ENCODE measurements around the gene OCLN. TPM values are rescaled to one million over a fixed set of nuclear protein-coding genes. Genes with fewer than 3 reads are reported as not detected.
"Not testable (repeated sequence)": the region's sequence is repeated elsewhere in the genome, so short reads cannot be mapped to it uniquely, and the experiment has no call there.

OCLN gene, protein sequence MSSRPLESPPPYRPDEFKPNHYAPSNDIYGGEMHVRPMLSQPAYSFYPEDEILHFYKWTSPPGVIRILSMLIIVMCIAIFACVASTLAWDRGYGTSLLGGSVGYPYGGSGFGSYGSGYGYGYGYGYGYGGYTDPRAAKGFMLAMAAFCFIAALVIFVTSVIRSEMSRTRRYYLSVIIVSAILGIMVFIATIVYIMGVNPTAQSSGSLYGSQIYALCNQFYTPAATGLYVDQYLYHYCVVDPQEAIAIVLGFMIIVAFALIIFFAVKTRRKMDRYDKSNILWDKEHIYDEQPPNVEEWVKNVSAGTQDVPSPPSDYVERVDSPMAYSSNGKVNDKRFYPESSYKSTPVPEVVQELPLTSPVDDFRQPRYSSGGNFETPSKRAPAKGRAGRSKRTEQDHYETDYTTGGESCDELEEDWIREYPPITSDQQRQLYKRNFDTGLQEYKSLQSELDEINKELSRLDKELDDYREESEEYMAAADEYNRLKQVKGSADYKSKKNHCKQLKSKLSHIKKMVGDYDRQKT
- 4.6 TPM for polyA plus RNA-seq (2012; ENCODE audit: low read depth, missing spikeins)

- peak; percentile 74 for DNase-seq (ENCODE audit: insufficient read length, low spot score)
- TF ChIP-seq POLR2AphosphoS5 (IDR thresholded peaks at IDR 0.05; ENCODE audit: low read depth, low read length) = no peak
- no peak for TF ChIP-seq POU2F2 (IDR thresholded peaks at IDR 0.05; ENCODE audit: low read depth, low read length)
- TF ChIP-seq TAF1 (IDR thresholded peaks at IDR 0.05; ENCODE audit: low read depth, low read length) = no peak
- FAIRE-seq = peak; percentile 88
Measured at GRCh38 chr5:69492391-69492922, at the start of gene OCLN. Gene OCLN (plus strand): TSS chr5:69492790. CDS start chr5:69504245, 11,455 bp downstream.

GRCh38 chr5:69444127-69444754 is 48.3 kb upstream of the OCLN start:
- DNase-seq (ENCODE audit: insufficient read length, low spot score) (no peak), FAIRE-seq (no peak)
- TF ChIP-seq POLR2A (IDR thresholded peaks at IDR 0.05; ENCODE audit: low read depth, low read length) (no peak), POLR2AphosphoS5 (IDR thresholded peaks at IDR 0.05; ENCODE audit: low read depth, low read length) (no peak), TAF1 (IDR thresholded peaks at IDR 0.05; ENCODE audit: low read depth, low read length) (no peak), PAX5 (IDR thresholded peaks at IDR 0.05; ENCODE audit: insufficient read depth, low read length, severe bottlenecking) (no peak), POU2F2 (IDR thresholded peaks at IDR 0.05; ENCODE audit: low read depth, low read length) (no peak), SPI1 (IDR thresholded peaks at IDR 0.05; ENCODE audit: low read depth, low read length) (no peak)

GRCh38 chr5:69449511-69449910 is 43.1 kb upstream of the OCLN start:
- TF ChIP-seq POLR2AphosphoS5 (IDR thresholded peaks at IDR 0.05; ENCODE audit: low read depth, low read length) (no peak), POLR2A (IDR thresholded peaks at IDR 0.05; ENCODE audit: low read depth, low read length) (no peak), TAF1 (IDR thresholded peaks at IDR 0.05; ENCODE audit: low read depth, low read length) (no peak), SPI1 (IDR thresholded peaks at IDR 0.05; ENCODE audit: low read depth, low read length) (no peak), PAX5 (IDR thresholded peaks at IDR 0.05; ENCODE audit: insufficient read depth, low read length, severe bottlenecking) (no peak), POU2F2 (IDR thresholded peaks at IDR 0.05; ENCODE audit: low read depth, low read length) (no peak)
- DNase-seq (ENCODE audit: insufficient read length, low spot score) = no peak
- FAIRE-seq = no peak

DNA sequence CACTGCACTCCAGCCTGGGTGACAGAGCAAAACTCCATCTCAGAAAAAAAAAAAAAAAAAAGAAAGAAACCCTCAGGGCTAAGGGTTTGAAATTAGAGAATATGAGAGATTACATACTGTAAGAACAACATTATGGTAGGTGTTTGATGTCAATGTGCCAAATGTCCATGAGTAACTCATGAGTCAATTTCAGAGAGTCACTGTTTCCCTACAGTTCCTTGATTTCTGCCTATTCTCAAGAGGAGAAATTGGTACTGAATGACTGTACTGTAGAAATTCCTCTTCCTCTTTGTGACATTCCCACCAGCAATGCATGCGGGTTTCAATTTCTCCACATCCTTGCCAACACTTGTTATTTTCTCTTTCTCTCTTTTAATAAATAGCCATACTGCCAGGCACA is 42.5 kb upstream of the OCLN start:
- TF ChIP-seq TAF1 (IDR thresholded peaks at IDR 0.05; ENCODE audit: low read depth, low read length) = no peak
- TF ChIP-seq SPI1 (IDR thresholded peaks at IDR 0.05; ENCODE audit: low read depth, low read length) = no peak
- no peak for TF ChIP-seq PAX5 (IDR thresholded peaks at IDR 0.05; ENCODE audit: insufficient read depth, low read length, severe bottlenecking)
- no peak for TF ChIP-seq POLR2A (IDR thresholded peaks at IDR 0.05; ENCODE audit: low read depth, low read length)
- no peak for TF ChIP-seq POLR2AphosphoS5 (IDR thresholded peaks at IDR 0.05; ENCODE audit: low read depth, low read length)
- TF ChIP-seq POU2F2 (IDR thresholded peaks at IDR 0.05; ENCODE audit: low read depth, low read length) = no peak
- FAIRE-seq (no peak), DNase-seq (ENCODE audit: insufficient read length, low spot score) (no peak)

GRCh38 chr5:69450527-69450926 is 42.1 kb upstream of the OCLN start:
- DNase-seq (ENCODE audit: insufficient read length, low spot score); FAIRE-seq: not testable (repeated sequence)

DNA sequence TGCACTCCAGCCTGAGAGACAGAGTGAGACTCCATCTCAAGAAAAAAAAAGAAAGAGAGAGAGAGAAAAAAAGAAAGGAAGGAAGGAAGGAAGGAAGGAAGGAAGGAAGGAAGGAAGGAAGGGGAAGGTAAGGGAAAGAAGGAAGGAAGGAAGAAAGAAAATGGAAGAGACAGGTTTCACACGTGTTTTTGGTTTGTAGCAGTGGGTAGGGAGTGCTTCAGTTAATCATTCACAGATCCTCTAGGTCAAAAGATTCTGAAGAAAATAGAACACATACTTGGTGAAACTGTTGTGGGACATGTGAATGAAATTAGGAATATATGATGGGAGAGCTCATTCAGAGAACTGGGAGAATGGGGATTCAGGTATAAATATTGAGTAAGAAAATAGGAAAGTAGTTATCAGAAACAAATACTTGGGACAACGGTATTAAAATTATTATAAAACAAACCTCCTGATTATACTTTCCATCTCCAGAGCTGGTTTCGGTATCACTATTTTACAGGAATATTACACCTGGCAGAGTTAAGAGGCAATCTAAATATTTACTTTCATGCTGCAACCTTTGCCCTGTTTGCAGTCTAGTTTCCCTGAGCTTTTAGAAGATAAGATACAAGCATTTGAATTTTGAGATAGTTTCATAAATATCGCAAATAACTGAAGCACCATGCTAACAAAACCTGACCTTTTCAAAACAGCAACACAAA is 40.5 kb upstream of the OCLN start:
- FAIRE-seq = no peak
- TF ChIP-seq SPI1 (IDR thresholded peaks at IDR 0.05; ENCODE audit: low read depth, low read length) (no peak), POU2F2 (IDR thresholded peaks at IDR 0.05; ENCODE audit: low read depth, low read length) (no peak), PAX5 (IDR thresholded peaks at IDR 0.05; ENCODE audit: insufficient read depth, low read length, severe bottlenecking) (no peak), POLR2AphosphoS5 (IDR thresholded peaks at IDR 0.05; ENCODE audit: low read depth, low read length) (no peak), POLR2A (IDR thresholded peaks at IDR 0.05; ENCODE audit: low read depth, low read length) (no peak), TAF1 (IDR thresholded peaks at IDR 0.05; ENCODE audit: low read depth, low read length) (no peak)
- no peak for DNase-seq (ENCODE audit: insufficient read length, low spot score)

DNA sequence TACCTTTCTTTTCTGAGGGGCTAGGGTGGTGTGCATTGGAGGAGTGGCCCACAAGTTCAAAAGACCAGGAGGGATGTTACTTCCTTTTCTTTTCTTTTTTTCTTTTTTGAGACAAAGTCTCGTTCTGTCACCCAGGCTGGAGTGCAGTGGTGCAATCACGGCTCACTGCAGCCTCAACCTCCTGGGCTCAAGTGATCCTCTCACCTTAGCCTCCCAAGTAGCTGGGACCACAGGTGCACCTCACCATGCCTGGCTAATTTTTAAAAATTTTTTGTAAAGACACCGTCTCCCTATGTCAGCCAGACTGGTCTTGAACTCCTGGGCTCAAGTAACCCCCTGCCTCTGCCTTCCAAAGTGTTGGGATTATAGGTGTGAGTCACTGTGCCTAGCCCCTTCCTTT is 39.1 kb upstream of the OCLN start:
- DNase-seq (ENCODE audit: insufficient read length, low spot score); FAIRE-seq: not testable (repeated sequence)

DNA sequence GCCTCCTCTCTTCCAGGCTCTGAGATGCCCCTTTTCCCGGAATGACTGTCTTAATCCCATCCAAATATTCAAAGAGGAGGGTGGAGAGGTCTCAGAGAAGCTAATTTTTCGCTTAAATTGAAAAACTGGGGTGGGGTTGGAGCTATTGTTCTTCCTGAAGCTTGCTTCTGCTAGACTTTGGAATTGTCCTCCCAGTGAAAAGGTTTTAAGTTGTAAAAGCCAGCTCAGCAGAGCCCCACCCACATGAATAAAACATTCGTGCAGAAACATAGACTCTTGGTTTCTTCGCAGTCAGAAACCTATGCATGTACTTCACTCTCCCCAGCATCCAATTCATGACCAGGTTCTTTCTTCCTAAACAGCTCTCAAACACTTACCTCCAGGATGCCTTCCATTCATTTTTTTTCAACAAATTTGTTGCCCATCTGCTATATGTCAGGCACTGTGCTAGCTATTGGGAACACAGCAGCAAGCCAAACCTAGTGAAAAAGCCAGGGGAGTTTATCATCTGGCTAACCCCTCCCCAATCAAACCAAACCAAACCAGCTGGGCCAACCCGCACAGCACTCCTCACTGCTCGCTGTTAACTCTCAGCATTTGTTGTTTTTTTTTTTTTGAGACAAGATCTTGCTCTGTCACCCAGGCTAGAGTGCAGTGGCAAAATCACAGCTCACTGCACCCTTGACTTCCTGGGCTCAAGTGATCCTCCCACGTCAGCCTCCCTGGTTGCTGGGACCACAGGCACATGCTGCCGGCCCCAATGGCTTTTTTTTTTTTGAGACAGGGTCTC is 37.9 kb upstream of the OCLN start:
- FAIRE-seq = no peak
- TF ChIP-seq PAX5 (IDR thresholded peaks at IDR 0.05; ENCODE audit: insufficient read depth, low read length, severe bottlenecking) (no peak), POLR2AphosphoS5 (IDR thresholded peaks at IDR 0.05; ENCODE audit: low read depth, low read length) (no peak), POLR2A (IDR thresholded peaks at IDR 0.05; ENCODE audit: low read depth, low read length) (no peak), TAF1 (IDR thresholded peaks at IDR 0.05; ENCODE audit: low read depth, low read length) (no peak), SPI1 (IDR thresholded peaks at IDR 0.05; ENCODE audit: low read depth, low read length) (no peak), POU2F2 (IDR thresholded peaks at IDR 0.05; ENCODE audit: low read depth, low read length) (no peak)
- DNase-seq (ENCODE audit: insufficient read length, low spot score) = no peak

DNA sequence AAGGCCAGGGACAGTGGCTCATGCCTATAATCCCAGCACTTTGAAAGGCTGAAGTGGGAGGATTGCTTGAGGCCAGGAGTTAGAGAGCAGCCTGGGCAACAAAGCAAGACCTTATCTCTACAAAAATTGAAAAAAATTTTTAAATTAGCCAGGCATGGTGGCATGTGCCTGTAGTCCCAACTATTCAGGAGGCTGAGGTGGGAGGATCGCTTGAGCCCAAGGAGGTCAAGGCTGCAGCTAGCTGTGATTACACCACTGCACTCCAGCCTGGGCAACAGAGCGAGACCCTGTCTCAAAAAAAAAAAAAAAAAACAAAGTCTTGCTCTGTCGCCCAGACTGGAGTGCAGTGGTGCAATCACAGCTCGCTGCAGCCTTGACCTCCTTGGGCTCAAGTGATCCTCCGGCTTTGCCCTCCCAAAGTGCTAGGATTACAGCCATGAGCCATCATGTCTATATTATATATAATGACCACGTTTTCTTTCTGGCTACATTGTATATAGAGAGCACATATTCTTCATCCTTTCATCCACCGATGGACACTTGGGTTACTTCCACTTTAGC is 37.1 kb upstream of the OCLN start:
- DNase-seq (ENCODE audit: insufficient read length, low spot score); FAIRE-seq: not testable (repeated sequence)

All from GM12891 (cell line).